Tibial nerve (tissue), 4 donors: ENCODE results near the gene OSTF1. TPM values are rescaled to one million over a fixed set of nuclear protein-coding genes. Genes with fewer than 3 reads are reported as not detected.

Source experiments
- DNase-seq, 2 donors: peaks; one replicate each; pipeline ENCODE4 v3.0.0-alpha.2; 2019; ENCODE audit warnings: low spot score in 2 of 2
- H3K27ac ChIP-seq, 4 donors: fragments of 200-600 bp; sonication (generic) in 3 of 4; one replicate each; pipeline ENCODE4 v1.5.1; 2017 to 2019; ENCODE audit warnings: mild to moderate bottlenecking in 1 of 4
- H3K27me3 ChIP-seq, 2 donors: fragments of 200-600 bp; sonication (generic) in 1 of 2; one replicate each; pipeline versions ENCODE4 v1.5.1 to v1.6.0; 2017 to 2019
- H3K36me3 ChIP-seq, 3 donors: fragments of 200-600 bp; sonication (generic); one replicate each; pipeline ENCODE4 v1.5.1; 2018 to 2019
- H3K4me1 ChIP-seq, 4 donors: fragments of 200-600 bp; sonication (generic) in 3 of 4; one replicate each; pipeline ENCODE4 v1.5.1; 2017 to 2019
- H3K4me3 ChIP-seq, 4 donors: fragments of 200-600 bp; sonication (generic) in 3 of 4; one replicate each; pipeline ENCODE4 v1.5.1; 2017 to 2019; ENCODE audit warnings: mild to moderate bottlenecking in 1 of 4, moderate library complexity in 1 of 4
- H3K9me3 ChIP-seq, 4 donors: fragments of 200-600 bp; sonication (generic) in 3 of 4; one replicate each; pipeline ENCODE4 v1.5.1; 2017 to 2019
- CTCF ChIP-seq, 5 experiments: fragments of 200-600 bp in 3 of 5; fragments of 450-650 bp in 2 of 5; sonication (generic) in 3 of 5; IDR thresholded peaks; one replicate each; pipeline ENCODE4 v1.5.1; 2016 to 2019; ENCODE audit warnings: antibody characterized with exemption in 5 of 5, mild to moderate bottlenecking in 3 of 5, moderate library complexity in 2 of 5
- EP300 ChIP-seq, 2 donors: sonication (generic); formaldehyde crosslinking; IDR thresholded peaks; one replicate each; pipeline ENCODE4 v1.6.1; 2017; ENCODE audit warnings: antibody characterized with exemption in 2 of 2, mild to moderate bottlenecking in 1 of 2
- POLR2A ChIP-seq, 2 donors: fragments of 450-650 bp; IDR thresholded peaks; one replicate each; pipeline ENCODE4 v1.6.1; 2017; ENCODE audit warnings: antibody characterized with exemption in 2 of 2, mild to moderate bottlenecking in 2 of 2, moderate library complexity in 2 of 2
- WGBS, 2 donors: methylation state at CpG; one replicate each; pipeline ENCODE4 v1.1.5; 2018; 5-methylcytosine and 5-hydroxymethylcytosine counted together
- total RNA-seq, 4 donors: library from RNA; depleted of rRNA; stranded (reverse); fragments of >200 nt; gene quantifications; one replicate each; pipeline ENCODE4 v1.1.0, GENCODE V29; 2016

The OSTF1 gene
- total RNA-seq, 4 donors from 2014 or later = 20.7 to 34.5 (median 24.8) TPM

DNA sequence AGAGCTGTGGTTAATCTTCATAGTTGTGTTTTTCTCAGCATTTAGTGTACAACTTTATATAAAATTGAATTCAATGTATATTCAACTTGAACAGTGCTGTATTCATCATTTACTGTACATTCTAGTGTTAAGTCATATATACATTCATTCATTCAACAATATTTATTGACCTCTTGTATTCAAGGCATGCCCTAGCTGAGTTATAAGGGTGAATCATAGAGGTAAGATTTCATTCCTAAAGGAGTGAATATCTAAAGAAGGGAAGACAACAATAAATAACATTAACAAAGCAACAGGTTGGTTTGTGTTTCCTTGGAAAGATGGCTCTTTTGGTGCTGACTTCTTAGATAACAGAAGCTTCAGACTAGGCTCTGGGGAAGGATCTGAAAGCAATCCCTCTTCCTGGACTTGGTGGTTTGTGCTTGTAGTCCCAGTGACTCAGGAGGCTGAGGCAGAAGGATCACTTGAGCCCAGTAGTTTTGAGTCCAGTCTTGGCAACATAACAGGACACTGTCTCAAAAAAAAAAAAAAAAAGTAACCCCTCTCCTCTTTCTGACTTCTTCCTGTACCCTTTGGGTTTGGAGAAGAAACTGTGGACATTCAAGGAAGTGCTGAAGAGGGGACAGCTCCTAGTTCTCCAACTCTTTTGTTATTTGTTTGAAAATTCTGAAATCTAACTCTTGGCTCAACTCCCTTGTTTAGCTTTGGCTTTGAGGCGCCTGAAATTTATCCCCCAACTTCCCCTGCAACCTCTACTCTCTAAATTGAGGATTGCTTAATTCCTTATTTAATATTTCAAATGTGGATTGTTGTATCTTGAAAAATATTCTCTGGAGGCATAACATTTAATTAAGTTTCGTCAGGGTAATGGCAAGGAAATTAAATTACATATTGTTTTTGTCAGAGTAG, 80.2 kb downstream of the OSTF1 start:
- Histone ChIP-seq H3K9me3 (peaks cover 0 to 37% (median 11%) of the 10 kb centered on the region in 4 donors), H3K4me3 (no peak overlapping the region), H3K4me1 (no peaks in the 10 kb centered on the region), H3K27ac (no peak overlapping the region), H3K27me3 (no peaks in the 10 kb centered on the region), H3K36me3 (peaks cover 0 to 76% (median 0%) of the 10 kb centered on the region in 3 donors)
- no peak for DNase-seq
- TF ChIP-seq POLR2A (IDR thresholded peaks at IDR 0.05) (no peak), CTCF (IDR thresholded peaks at IDR 0.05) (no peak), EP300 (IDR thresholded peaks at IDR 0.05) (no peak)
- WGBS, 2 donors = 32 to 50% methylated on average over 2 of the region's 2 CpGs

GRCh38 chr9:75169623-75170022, 81.3 kb downstream of the OSTF1 start:
- peaks cover 0 to 28% (median 10%) of the 10 kb centered on the region in 4 donors for H3K9me3 ChIP-seq
- TF ChIP-seq POLR2A (IDR thresholded peaks at IDR 0.05) = no peak
- TF ChIP-seq EP300 (IDR thresholded peaks at IDR 0.05) = no peak
- no peak for TF ChIP-seq CTCF (IDR thresholded peaks at IDR 0.05)
- no peaks in the 10 kb centered on the region for H3K4me1 ChIP-seq
- H3K36me3 ChIP-seq = peaks cover 0 to 66% (median 0%) of the 10 kb centered on the region in 3 donors
- H3K27me3 ChIP-seq = no peaks in the 10 kb centered on the region
- DNase-seq = no peak
- H3K4me3 ChIP-seq = no peak overlapping the region
- no peak overlapping the region for H3K27ac ChIP-seq
- 57 to 66% methylated on average over 4 of the region's 4 CpGs for WGBS, 2 donors

GRCh38 chr9:75170898-75171360, 82.6 kb downstream of the OSTF1 start:
- Histone ChIP-seq H3K27me3 (no peaks in the 10 kb centered on the region), H3K4me1 (no peaks in the 10 kb centered on the region), H3K27ac (no peak overlapping the region), H3K36me3 (peaks cover 0 to 53% (median 0%) of the 10 kb centered on the region in 3 donors), H3K9me3 (peaks cover 0 to 15% (median 5%) of the 10 kb centered on the region in 4 donors), H3K4me3 (no peak overlapping the region)
- WGBS, 2 donors = 84% methylated on average over 2 of the region's 2 CpGs
- no peak for DNase-seq
- TF ChIP-seq POLR2A (IDR thresholded peaks at IDR 0.05) (no peak), EP300 (IDR thresholded peaks at IDR 0.05) (no peak), CTCF (IDR thresholded peaks at IDR 0.05) (no peak)

GRCh38 chr9:75175395-75175794, 87.1 kb downstream of the OSTF1 start:
- TF ChIP-seq POLR2A (IDR thresholded peaks at IDR 0.05) (no peak), EP300 (IDR thresholded peaks at IDR 0.05) (no peak), CTCF (IDR thresholded peaks at IDR 0.05) (no peak)
- WGBS, 2 donors = 83 to 85% methylated on average over 6 of the region's 6 CpGs
- no peak for DNase-seq
- H3K9me3 ChIP-seq = no peaks in the 10 kb centered on the region
- no peaks in the 10 kb centered on the region for H3K4me1 ChIP-seq
- no peak overlapping the region for H3K4me3 ChIP-seq
- no peak overlapping the region for H3K27ac ChIP-seq
- H3K36me3 ChIP-seq = peaks cover 0 to 31% (median 0%) of the 10 kb centered on the region in 3 donors
- H3K27me3 ChIP-seq = no peaks in the 10 kb centered on the region

GRCh38 chr9:75176037-75176436, 87.7 kb downstream of the OSTF1 start:
- TF ChIP-seq CTCF (IDR thresholded peaks at IDR 0.05) = no peak
- TF ChIP-seq POLR2A (IDR thresholded peaks at IDR 0.05) = no peak
- no peak for TF ChIP-seq EP300 (IDR thresholded peaks at IDR 0.05)
- no peaks in the 10 kb centered on the region for H3K4me1 ChIP-seq
- H3K4me3 ChIP-seq = no peak overlapping the region
- H3K9me3 ChIP-seq = no peaks in the 10 kb centered on the region
- H3K36me3 ChIP-seq = peaks cover 0 to 25% (median 0%) of the 10 kb centered on the region in 3 donors
- H3K27ac ChIP-seq = no peak overlapping the region
- H3K27me3 ChIP-seq = no peaks in the 10 kb centered on the region
- DNase-seq = no peak
